A673 (cell line): ENCODE measurements around the gene TLE7. TPM values are rescaled to one million over a fixed set of nuclear protein-coding genes. Genes with fewer than 3 reads are reported as not detected.

Source experiments
- BruUV-seq: library from RNA; stranded (reverse); fragments of 400-500 nt; replicated peaks from 2 replicates; lab custom pipeline; 2021; lab: Mats Ljungman, UMichigan
- CTCF ChIA-PET: fragments of 300-600 bp; sonication (Branson Sonifier 250); formaldehyde crosslinking; loops from one replicate; lab custom pipeline; 2022; ENCODE audit warnings: antibody characterized with exemption; lab: Charles Lee
- POLR2A ChIA-PET: fragments of 300-600 bp; sonication (Branson Sonifier 250); formaldehyde crosslinking; loops from one replicate; lab custom pipeline; 2022; ENCODE audit warnings: antibody characterized with exemption; ENCODE audit not compliant: low non-redundant PET; lab: Charles Lee
- DNase-seq: peaks from one replicate; pipeline ENCODE4 v3.0.0-alpha.2; 2015; ENCODE audit warnings: low spot score
- H3K27ac ChIP-seq: fragments of 200-600 bp; sonication (generic); 2 replicates; pipeline ENCODE4 v1.5.1; 2016; ENCODE audit warnings: mixed run types, low read depth, mild to moderate bottlenecking, mixed read lengths, antibody characterized with exemption, low read length; ENCODE audit not compliant: poor library complexity, severe bottlenecking
- H3K27me3 ChIP-seq: fragments of 200-600 bp; sonication (generic); replicated peaks from 2 replicates; pipeline ENCODE4 v1.6.1; 2017; ENCODE audit warnings: mixed run types, low read depth, mild to moderate bottlenecking, mixed read lengths, antibody characterized with exemption, low read length; ENCODE audit not compliant: insufficient read depth, poor library complexity
- H3K36me3 ChIP-seq: fragments of 200-600 bp; sonication (generic); 2 replicates; pipeline ENCODE4 v1.6.1; 2016; ENCODE audit warnings: mixed run types, mild to moderate bottlenecking, mixed read lengths, antibody characterized with exemption, low read length; ENCODE audit not compliant: insufficient read depth, poor library complexity, severe bottlenecking
- H3K4me1 ChIP-seq: fragments of 200-600 bp; sonication (generic); 2 replicates; pipeline ENCODE4 v1.6.1; 2017; ENCODE audit warnings: mixed run types, mild to moderate bottlenecking, mixed read lengths, antibody characterized with exemption, low read length; ENCODE audit not compliant: insufficient read depth, poor library complexity, severe bottlenecking
- H3K4me3 ChIP-seq: fragments of 200-600 bp; sonication (generic); 2 replicates; pipeline ENCODE4 v1.5.1; 2016; ENCODE audit warnings: low read depth, mixed run types, mild to moderate bottlenecking, mixed read lengths, low read length; ENCODE audit not compliant: poor library complexity, severe bottlenecking
- H3K9me3 ChIP-seq: fragments of 200-600 bp; sonication (generic); 2 replicates; pipeline ENCODE4 v1.6.1; 2016; ENCODE audit warnings: mixed run types, low read depth, mild to moderate bottlenecking, mixed read lengths, antibody characterized with exemption, low read length; ENCODE audit not compliant: poor library complexity, severe bottlenecking
- CTCF ChIP-seq: fragments of 300-800, 200-600 bp; sonication (generic); conservative IDR thresholded peaks from 2 replicates; pipeline ENCODE4 v1.5.1; 2017; ENCODE audit warnings: low read depth, mild to moderate bottlenecking, antibody characterized with exemption, low read length, moderate library complexity, mixed read lengths
- EZH2 ChIP-seq: fragments of 200-600 bp; sonication (generic); IDR thresholded peaks from 2 replicates; pipeline ENCODE4 v1.6.1; 2017; ENCODE audit warnings: borderline replicate concordance, low read depth, mild to moderate bottlenecking, mixed read lengths, antibody characterized with exemption, low read length; ENCODE audit not compliant: poor library complexity, severe bottlenecking
- intact Hi-C: fragments of 100-400 bp; cut with micrococcal nuclease; formaldehyde crosslinking; loops from one replicate; pipeline ENCODE4 v1.10.0; 2022; ENCODE audit not compliant: unreplicated experiment
- total RNA-seq: library from RNA; stranded (reverse); gene quantifications from 2 replicates; pipeline ENCODE4 v1.2.3, GENCODE V29; 2021

Gene TLE7
- total RNA-seq, 1 experiment from 2014 or later, result not detected

- CTCF ChIA-PET, result no interaction called here
- POLR2A ChIA-PET, result no interaction called here
- no peaks in the 10 kb centered on the region for H3K9me3 ChIP-seq
- TF ChIP-seq EZH2 (no peak), CTCF (no peak)
- H3K27me3 ChIP-seq, result peaks cover 12% of the 10 kb centered on the region
- intact Hi-C loops, result no loop called here
- H3K27ac ChIP-seq, result no peak overlapping the region
- H3K36me3 ChIP-seq, result no peaks in the 10 kb centered on the region
- no peaks in the 10 kb centered on the region for H3K4me1 ChIP-seq
- BruUV-seq, result no TSS peak
- H3K4me3 ChIP-seq, result no peak overlapping the region
- no peak for DNase-seq
These were observed 5.4 kb downstream of the TLE7 start for GRCh38 chr16:71436473-71436872.

- H3K36me3 ChIP-seq, result no peaks in the 10 kb centered on the region
- peaks cover 34% of the 10 kb centered on the region for H3K27me3 ChIP-seq
- intact Hi-C loops, result no loop called here
- no peak for DNase-seq
- no peak overlapping the region for H3K27ac ChIP-seq
- no peaks in the 10 kb centered on the region for H3K4me1 ChIP-seq
- ChIA-PET POLR2A (no interaction called here), CTCF (no interaction called here)
- H3K4me3 ChIP-seq, result no peak overlapping the region
- no peaks in the 10 kb centered on the region for H3K9me3 ChIP-seq
- TF ChIP-seq EZH2 (no peak), CTCF (no peak)
- no TSS peak for BruUV-seq
These were observed 8.9 kb downstream of the TLE7 start for GRCh38 chr16:71432906-71433305.

- Histone ChIP-seq H3K27me3 (peaks cover 35% of the 10 kb centered on the region), H3K4me3 (no peak overlapping the region), H3K27ac (no peak overlapping the region), H3K9me3 (no peaks in the 10 kb centered on the region), H3K4me1 (no peaks in the 10 kb centered on the region), H3K36me3 (no peaks in the 10 kb centered on the region)
- intact Hi-C loops, result no loop called here
- BruUV-seq, result no TSS peak
- no peak for DNase-seq
- TF ChIP-seq EZH2 (no peak), CTCF (no peak)
- POLR2A ChIA-PET, result no interaction called here
- CTCF ChIA-PET, result no interaction called here
These were observed 9.9 kb downstream of the TLE7 start for GRCh38 chr16:71431991-71432390.
